Spleen (tissue), 11 donors: ENCODE data around the gene OLFM3. TPM values are rescaled to one million over a fixed set of nuclear protein-coding genes. Genes with fewer than 3 reads are reported as not detected.

Experiments
- DNase-seq: peaks from one replicate; pipeline ENCODE4 v3.0.0-alpha.2; 2020
- H3K27ac ChIP-seq, 8 donors: fragments of 200-600 bp; sonication (generic) in 7 of 8; 1 replicate in 4 of 8; 2 replicates in 4 of 8; pipeline versions ENCODE4 v1.5.0 to v1.8.0; 2016 to 2021; ENCODE audit warnings: inconsistent platforms in 4 of 8, mild to moderate bottlenecking in 4 of 8, moderate library complexity in 1 of 8
- H3K27me3 ChIP-seq, 7 donors: fragments of 200-600 bp; sonication (generic) in 6 of 7; replicated peaks in 1 of 7; 1 replicate in 4 of 7; 2 replicates in 3 of 7; pipeline versions ENCODE4 v1.5.0 to v1.8.0; 2016 to 2021; ENCODE audit warnings: inconsistent platforms in 3 of 7, mild to moderate bottlenecking in 1 of 7
- H3K36me3 ChIP-seq, 6 donors: fragments of 200-600 bp; sonication (generic) in 5 of 6; 1 replicate in 4 of 6; 2 replicates in 2 of 6; pipeline versions ENCODE4 v1.5.0 to v1.8.0; 2016 to 2021; ENCODE audit warnings: inconsistent platforms in 2 of 6
- H3K4me1 ChIP-seq, 6 donors: fragments of 200-600 bp; sonication (generic) in 5 of 6; 1 replicate in 3 of 6; 2 replicates in 3 of 6; pipeline versions ENCODE4 v1.5.0 to v1.8.0; 2016 to 2021; ENCODE audit warnings: inconsistent platforms in 3 of 6
- H3K4me3 ChIP-seq, 8 donors: fragments of 200-600 bp; sonication (generic) in 7 of 8; 1 replicate in 4 of 8; 2 replicates in 4 of 8; pipeline versions ENCODE4 v1.5.0 to v1.8.0; 2016 to 2021; ENCODE audit warnings: inconsistent platforms in 4 of 8, mild to moderate bottlenecking in 4 of 8, moderate library complexity in 2 of 8
- H3K9me3 ChIP-seq, 8 donors: fragments of 200-600 bp; sonication (generic) in 7 of 8; 1 replicate in 4 of 8; 2 replicates in 4 of 8; pipeline versions ENCODE4 v1.5.0 to v1.8.0; 2016 to 2021; ENCODE audit warnings: inconsistent platforms in 4 of 8
- POLR2A ChIP-seq, 3 donors: fragments of 450-650 bp; IDR thresholded peaks; one replicate each; pipeline ENCODE4 v1.5.1; 2017; ENCODE audit warnings: antibody characterized with exemption in 3 of 3, mild to moderate bottlenecking in 1 of 3
- POLR2AphosphoS5 ChIP-seq, 3 donors: sonication (generic); formaldehyde crosslinking; IDR thresholded peaks; one replicate each; pipeline ENCODE4 v1.5.1; 2017; ENCODE audit warnings: antibody characterized with exemption in 3 of 3
- WGBS, 5 donors: extraction: QIAGEN DNeasy Blood & Tissue Kit in 3 of 5; methylation state at CpG; one replicate each; pipeline versions ENCODE4 v1.1.5 to v1.1.7; 2013 to 2018; 5-methylcytosine and 5-hydroxymethylcytosine counted together
- intact Hi-C: fragments of 100-400 bp; cut with DNase I; formaldehyde crosslinking; loops from one replicate; pipeline ENCODE4 v1.15.0; 2023; ENCODE audit warnings: low total_unique reads
- polyA plus RNA-seq, 3 donors: library from polyadenylated mRNA; stranded (reverse); fragments of 200-250 nt; gene quantifications; one replicate each; pipeline ENCODE4 v1.2.1, GENCODE V29; 2013
- total RNA-seq, 7 donors: library from RNA; depleted of rRNA in 3 of 7; stranded (reverse); fragments of >200 nt in 3 of 7; fragmentation: NEBNext Ultra II Directional in 4 of 7; extraction: Animal tissue kit (Norgen Biotek cat#: 25700) in 4 of 7; gene quantifications; one replicate each; pipeline versions ENCODE4 v1.1.0 to v1.2.1, GENCODE V29; 2016 to 2021
- TF ChIP-seq, protein P1 (sequence below), 11 experiments: fragments of 200-600 bp in 7 of 11; fragments of 450-650 bp in 4 of 11; sonication (generic) in 4 of 11; IDR thresholded peaks in 8 of 11; conservative IDR thresholded peaks in 3 of 11; 1 replicate in 7 of 11; 2 replicates in 4 of 11; pipeline versions ENCODE4 v1.4.0 to v1.8.0; 2016 to 2021; ENCODE audit warnings: antibody characterized with exemption in 11 of 11, inconsistent platforms in 4 of 11, mild to moderate bottlenecking in 1 of 11
- donor health status: healthy with polysubstance abuse.
- donor health status: DM: no; HTN: no; CAD: no; lungs with moderate emphysema.
- donor health status: DM: no; HTN: no; CAD: no.
- donor health status: Bipolar disorder and iron deficiency.
- donor health status: healthy.
- donor health status: DM: no; HTN: no; CAD: no.
- donor health status: DM: yes; HTN: yes; CAD: no.

OLFM3 gene
- total and polyA plus RNA-seq, 10 donors: not detected

DNA sequence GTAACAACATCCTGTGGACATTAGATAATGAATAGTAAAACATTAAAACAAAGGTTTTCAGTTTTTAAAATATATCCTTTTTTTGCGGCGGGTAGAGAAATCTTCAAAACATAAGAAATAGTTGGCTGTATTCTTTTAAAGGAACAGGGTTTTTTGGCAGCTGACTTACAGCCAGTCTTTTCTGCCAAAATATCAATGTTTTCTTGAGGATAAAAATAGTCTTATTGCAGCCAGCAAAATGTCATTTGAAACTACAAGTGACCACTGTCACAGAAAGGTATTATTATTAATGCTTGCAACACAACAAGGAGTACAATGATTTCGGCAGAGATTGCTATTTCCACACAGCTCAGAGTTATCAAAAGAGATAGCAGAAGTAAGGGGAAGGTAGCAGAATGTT lies 21.4 kb downstream of the OLFM3 start:
- WGBS, 5 donors: 70 to 89% (median 74%) methylated on average over 3 of the region's 3 CpGs
- H3K9me3 ChIP-seq: no peaks in the 10 kb centered on the region
- H3K27ac ChIP-seq: no peak overlapping the region
- TF ChIP-seq POLR2A (IDR thresholded peaks at IDR 0.05) (no peak), POLR2AphosphoS5 (IDR thresholded peaks at IDR 0.05) (no peak)
- TF ChIP-seq, protein P1, sequence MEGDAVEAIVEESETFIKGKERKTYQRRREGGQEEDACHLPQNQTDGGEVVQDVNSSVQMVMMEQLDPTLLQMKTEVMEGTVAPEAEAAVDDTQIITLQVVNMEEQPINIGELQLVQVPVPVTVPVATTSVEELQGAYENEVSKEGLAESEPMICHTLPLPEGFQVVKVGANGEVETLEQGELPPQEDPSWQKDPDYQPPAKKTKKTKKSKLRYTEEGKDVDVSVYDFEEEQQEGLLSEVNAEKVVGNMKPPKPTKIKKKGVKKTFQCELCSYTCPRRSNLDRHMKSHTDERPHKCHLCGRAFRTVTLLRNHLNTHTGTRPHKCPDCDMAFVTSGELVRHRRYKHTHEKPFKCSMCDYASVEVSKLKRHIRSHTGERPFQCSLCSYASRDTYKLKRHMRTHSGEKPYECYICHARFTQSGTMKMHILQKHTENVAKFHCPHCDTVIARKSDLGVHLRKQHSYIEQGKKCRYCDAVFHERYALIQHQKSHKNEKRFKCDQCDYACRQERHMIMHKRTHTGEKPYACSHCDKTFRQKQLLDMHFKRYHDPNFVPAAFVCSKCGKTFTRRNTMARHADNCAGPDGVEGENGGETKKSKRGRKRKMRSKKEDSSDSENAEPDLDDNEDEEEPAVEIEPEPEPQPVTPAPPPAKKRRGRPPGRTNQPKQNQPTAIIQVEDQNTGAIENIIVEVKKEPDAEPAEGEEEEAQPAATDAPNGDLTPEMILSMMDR (IDR thresholded peaks at IDR 0.05 in 8 of 11, conservative IDR thresholded peaks at IDR 0.05 in 3 of 11): no peak
- no peaks in the 10 kb centered on the region for H3K4me1 ChIP-seq
- H3K4me3 ChIP-seq: no peak overlapping the region
- H3K27me3 ChIP-seq: no peaks in the 10 kb centered on the region
- no peaks in the 10 kb centered on the region for H3K36me3 ChIP-seq
- DNase-seq: no peak
- intact Hi-C loops: no loop called here

DNA sequence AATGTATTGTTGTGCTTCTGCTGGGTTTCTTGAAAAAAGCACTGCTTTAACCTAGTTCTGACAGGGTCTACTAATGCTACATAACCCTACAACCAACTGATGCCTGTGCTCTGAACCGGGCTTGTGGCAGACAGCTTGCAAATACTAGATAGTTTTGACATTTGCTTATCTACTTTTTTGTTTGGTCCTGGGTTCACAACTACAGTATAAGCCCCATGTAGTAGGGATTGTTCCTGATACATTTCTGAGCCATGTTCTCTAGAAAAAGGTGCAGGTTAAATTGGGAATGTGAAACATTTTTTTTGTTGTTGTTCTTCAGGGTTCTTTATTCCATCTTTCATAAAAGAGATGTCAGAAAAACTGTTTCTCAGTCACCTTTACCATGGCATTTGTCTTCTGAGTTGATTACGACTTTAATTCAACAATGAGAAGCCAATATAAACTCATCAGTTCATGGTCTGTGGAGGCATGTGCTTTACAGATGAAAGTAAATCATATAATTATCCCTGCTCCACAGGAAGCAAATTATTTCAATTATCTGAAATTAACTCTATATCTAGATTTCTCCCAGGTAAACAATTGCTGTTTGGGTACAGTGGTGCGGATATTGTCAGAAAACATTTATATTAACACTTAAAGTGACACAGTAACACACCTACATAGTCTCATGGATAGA lies 22.0 kb downstream of the OLFM3 start:
- no peaks in the 10 kb centered on the region for H3K36me3 ChIP-seq
- H3K9me3 ChIP-seq: no peaks in the 10 kb centered on the region
- TF ChIP-seq POLR2AphosphoS5 (IDR thresholded peaks at IDR 0.05): no peak
- TF ChIP-seq POLR2A (IDR thresholded peaks at IDR 0.05): no peak
- WGBS, 5 donors: 69 to 87% (median 75%) methylated on average over 3 of the region's 3 CpGs
- H3K27ac ChIP-seq: no peak overlapping the region
- DNase-seq: no peak
- no peaks in the 10 kb centered on the region for H3K27me3 ChIP-seq
- intact Hi-C loops: no loop called here
- H3K4me1 ChIP-seq: no peaks in the 10 kb centered on the region
- no peak overlapping the region for H3K4me3 ChIP-seq

DNA sequence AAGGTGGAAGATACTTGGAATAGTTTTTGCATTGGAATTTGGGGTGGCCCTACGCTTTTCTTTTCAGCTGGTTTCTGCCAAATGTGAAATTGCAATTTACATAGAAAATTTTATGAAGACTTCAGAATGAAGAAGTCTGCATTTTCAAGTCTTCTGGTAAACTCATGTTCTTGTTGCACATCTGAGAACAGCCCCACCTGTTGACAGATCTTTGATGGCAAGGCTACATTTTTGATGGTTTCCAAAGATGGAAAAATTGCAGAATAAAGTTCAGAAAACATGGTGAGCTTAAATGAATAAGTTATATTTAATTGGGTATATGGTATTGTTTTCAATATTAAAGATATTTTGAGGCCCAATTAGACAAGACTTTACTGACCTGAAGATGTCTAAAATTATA lies 25.4 kb downstream of the OLFM3 start:
- 55 to 76% (median 69%) methylated on average over 1 of the region's 1 CpG for WGBS, 5 donors
- H3K36me3 ChIP-seq: no peaks in the 10 kb centered on the region
- TF ChIP-seq POLR2A (IDR thresholded peaks at IDR 0.05) (no peak), POLR2AphosphoS5 (IDR thresholded peaks at IDR 0.05) (no peak)
- TF ChIP-seq, protein P1 (IDR thresholded peaks at IDR 0.05 in 8 of 11, conservative IDR thresholded peaks at IDR 0.05 in 3 of 11): no peak
- DNase-seq: no peak
- no peaks in the 10 kb centered on the region for H3K4me1 ChIP-seq
- no peaks in the 10 kb centered on the region for H3K9me3 ChIP-seq
- H3K4me3 ChIP-seq: no peak overlapping the region
- H3K27me3 ChIP-seq: no peaks in the 10 kb centered on the region
- intact Hi-C loops: no loop called here
- H3K27ac ChIP-seq: no peak overlapping the region

DNA sequence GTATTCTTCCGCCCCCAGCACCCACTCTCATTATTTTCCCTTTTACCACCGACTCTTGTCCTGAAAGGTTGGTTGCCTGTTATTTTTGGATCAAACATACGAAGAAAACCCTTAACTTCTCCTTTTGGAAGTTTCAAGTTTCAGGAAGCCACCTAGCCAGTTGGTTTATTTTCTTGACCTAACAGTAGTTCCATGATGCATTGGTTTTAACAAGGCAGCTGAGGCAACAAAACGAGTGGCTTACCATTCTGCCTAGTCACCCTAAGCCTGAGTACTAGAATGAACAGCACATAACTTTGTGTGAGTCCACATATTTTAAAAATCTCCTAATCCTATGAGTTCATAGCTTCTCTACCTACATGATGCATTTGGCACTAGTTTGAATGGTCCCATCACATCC lies 28.9 kb downstream of the OLFM3 start:
- 46 to 57% (median 49%) methylated on average over 4 of the region's 4 CpGs for WGBS, 5 donors

More for the DNA sequence above, 28.9 kb downstream of the OLFM3 start:
- Histone ChIP-seq H3K36me3 (no peaks in the 10 kb centered on the region), H3K9me3 (no peaks in the 10 kb centered on the region), H3K4me1 (no peaks in the 10 kb centered on the region), H3K27me3 (no peaks in the 10 kb centered on the region), H3K27ac (no peak overlapping the region), H3K4me3 (no peak overlapping the region)
- intact Hi-C loops: no loop called here
- no peak for DNase-seq
- TF ChIP-seq POLR2A (IDR thresholded peaks at IDR 0.05) (no peak), POLR2AphosphoS5 (IDR thresholded peaks at IDR 0.05) (no peak)
- TF ChIP-seq, protein P1 (IDR thresholded peaks at IDR 0.05 in 8 of 11, conservative IDR thresholded peaks at IDR 0.05 in 3 of 11): no peak
